ENCODE measurements around the gene ENDOU.

The ENDOU gene

GRCh38 chr12:47717443-47718193 lies 7.7 kb downstream of the ENDOU start:
- DNase-seq: peak; percentile 37

DNA sequence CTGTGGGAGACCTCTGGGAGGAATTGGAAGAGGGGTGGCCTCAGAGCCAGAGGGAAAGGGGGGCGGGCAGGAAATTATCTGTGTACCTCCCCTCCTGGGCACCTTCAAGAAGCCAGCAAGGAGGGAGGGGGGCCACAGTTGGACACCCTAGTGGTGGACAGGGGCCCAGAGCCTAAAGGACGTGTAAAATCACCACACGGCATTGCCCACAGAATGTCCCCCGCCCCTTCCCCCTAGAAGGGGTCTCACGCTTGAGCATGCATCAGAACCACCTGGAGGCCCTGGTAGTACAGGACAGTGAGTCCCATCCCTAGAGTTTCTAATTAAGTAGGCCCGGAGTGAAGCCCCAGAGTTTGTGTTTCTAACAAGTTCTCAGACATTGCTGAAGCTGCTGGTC lies 8.2 kb downstream of the ENDOU start:
- no peak for DNase-seq

DNA sequence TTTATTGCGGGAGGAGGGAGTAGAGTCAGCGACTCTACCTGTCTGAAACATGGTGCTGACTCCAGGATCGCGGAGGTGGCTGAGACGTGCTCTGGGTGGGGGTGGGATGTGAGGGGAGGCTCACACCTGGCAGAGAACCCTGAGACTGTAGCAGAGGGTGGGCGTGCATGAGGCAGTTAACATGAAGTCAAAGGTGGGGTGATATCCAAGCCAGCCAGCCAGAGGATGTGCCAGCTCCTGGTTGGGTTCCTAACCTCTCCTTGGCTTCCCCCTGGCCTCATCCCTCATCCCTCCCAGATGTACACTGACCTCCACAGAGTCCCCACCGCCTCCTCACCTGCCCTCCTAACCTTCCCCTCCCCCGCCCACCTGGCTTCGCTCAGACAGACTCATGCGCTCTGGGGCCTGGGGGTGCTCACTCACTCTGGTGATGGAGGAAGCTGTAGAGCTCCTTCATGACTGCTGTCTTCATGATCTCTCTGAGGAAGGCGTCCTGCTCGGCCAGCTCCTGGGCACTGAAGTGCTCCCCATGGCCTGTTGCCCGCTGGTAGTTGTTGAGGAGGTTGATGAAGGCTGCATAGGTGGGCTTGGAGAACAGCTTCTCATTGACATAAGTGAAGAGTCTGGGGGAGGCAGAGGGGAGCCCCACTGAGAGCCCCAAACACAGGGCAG lies 9.3 kb downstream of the ENDOU start:
- DNase-seq: no peak

- peak; percentile 37 for DNase-seq
These were observed 9.9 kb downstream of the ENDOU start for GRCh38 chr12:47715393-47715876.

GRCh38 chr12:47714826-47715386 lies 10.4 kb downstream of the ENDOU start:
- DNase-seq: no peak

- no peak for DNase-seq
These were observed 13.1 kb downstream of the ENDOU start for GRCh38 chr12:47712171-47712570.

DNA sequence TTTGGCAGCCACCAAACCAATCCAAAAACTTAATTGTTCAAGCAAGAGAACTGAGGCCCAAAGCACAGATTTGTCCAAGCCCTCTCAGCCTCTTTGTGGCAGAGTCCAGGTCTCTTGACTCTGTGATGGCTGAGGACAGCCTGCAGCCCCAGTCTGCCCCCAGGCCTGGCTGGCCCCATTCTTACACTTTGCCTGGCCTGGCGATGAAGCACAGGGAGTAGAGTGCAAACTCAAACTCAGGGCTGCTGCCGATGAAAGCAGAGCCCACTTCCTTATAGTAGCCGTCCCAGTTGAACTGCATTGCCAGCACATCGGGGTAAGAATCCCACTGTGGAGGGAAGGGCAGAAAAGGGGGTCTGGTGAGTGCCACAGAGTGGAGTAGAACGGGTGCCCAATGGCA lies 13.8 kb downstream of the ENDOU start:
- no peak for DNase-seq

DNA sequence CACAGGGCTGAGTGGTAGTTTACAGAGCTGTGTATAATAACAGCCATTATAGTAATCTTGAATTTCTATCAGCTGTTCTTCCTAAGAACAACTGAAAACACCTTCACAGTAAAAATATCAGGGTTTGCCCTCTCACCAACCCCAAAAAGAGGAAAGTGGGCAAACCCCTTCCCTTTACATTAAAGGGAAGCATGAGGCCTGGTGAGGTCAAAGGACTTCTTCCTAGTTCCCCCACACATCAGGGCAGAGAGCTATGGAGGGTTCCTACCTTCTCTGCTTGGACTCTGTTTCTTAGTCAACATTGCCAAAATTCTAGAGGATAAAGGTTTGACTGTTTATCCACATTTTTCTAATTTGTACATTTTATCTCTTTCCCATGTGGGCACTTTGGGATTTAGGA lies 15.0 kb downstream of the ENDOU start:
- DNase-seq: no peak

- no peak for DNase-seq
These were observed 15.6 kb downstream of the ENDOU start for GRCh38 chr12:47709671-47710070.

DNA sequence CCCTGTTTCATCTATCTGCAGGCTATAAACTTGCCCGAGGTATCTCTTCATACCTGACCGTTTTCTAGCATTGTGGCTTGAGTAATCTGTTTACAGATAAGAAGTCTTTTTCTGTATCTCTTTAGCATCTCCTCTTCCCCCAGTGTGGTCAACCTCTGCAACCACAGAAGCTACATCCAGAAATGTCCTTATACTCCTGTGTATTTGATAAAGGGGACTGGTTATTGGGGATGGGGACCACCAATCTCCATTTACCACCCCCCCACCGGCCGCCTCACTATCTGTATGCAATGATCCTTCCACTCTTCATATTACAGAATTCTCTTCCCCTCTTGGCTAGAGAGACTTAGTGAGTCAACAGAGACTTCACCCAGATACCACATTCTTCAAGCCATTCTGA lies 16.1 kb downstream of the ENDOU start:
- no peak for DNase-seq

- no peak for DNase-seq
These were observed 17.3 kb downstream of the ENDOU start for GRCh38 chr12:47707905-47708543.

GRCh38 chr12:47707355-47707754 lies 17.9 kb downstream of the ENDOU start:
- no peak for DNase-seq

- peak; percentile 77 for DNase-seq
These were observed 19.5 kb downstream of the ENDOU start, which contains the start of gene RPAP3 for GRCh38 chr12:47705566-47706425. Gene RPAP3 (minus strand): TSS chr12:47706030. CDS start chr12:47702840, 3,190 bp downstream.

- DNase-seq: no peak
These were observed 20.1 kb downstream of the ENDOU start for GRCh38 chr12:47705229-47705565.

- no peak for DNase-seq
These were observed 20.6 kb downstream of the ENDOU start for GRCh38 chr12:47704719-47705118.

DNA sequence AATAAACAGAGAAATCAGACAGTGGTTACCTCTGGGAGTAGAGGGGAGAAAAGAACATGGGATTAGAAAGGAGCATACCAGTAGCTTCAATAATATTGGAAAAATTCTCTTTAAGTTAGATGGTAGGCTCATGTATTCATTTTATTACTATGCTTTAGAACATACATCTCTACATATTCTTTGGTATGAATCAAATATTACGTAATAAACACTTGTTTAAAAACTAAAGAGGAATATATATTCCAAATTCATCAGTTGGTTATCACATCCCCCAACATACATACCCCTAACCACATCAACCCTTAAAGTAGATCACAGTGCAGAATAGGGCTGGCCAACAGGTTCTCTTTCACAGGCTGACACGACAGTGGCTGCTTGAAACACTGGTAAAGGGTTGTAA lies 25.0 kb downstream of the ENDOU start:
- DNase-seq: no peak

GRCh38 chr12:47698631-47699030 lies 26.7 kb downstream of the ENDOU start:
- DNase-seq: no peak

DNA sequence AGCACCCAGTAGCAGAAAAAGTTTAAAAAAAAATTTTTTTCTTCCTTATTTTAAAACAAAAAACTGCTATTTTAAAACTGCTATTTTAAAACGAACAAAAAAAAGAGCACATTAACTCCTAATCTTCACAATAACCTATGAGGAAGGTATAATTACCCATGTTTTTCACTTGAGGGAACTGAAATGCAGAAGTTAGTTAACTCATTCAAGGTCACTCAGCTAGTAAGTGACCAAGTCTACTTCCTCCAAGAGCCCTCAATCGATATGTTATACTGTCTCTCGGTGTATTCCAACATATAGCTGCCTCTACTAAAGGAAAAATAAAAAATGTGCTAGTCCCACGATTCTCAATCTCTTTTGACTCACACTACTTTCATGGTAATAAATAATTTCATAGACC lies 27.2 kb downstream of the ENDOU start:
- no peak for DNase-seq

DNA sequence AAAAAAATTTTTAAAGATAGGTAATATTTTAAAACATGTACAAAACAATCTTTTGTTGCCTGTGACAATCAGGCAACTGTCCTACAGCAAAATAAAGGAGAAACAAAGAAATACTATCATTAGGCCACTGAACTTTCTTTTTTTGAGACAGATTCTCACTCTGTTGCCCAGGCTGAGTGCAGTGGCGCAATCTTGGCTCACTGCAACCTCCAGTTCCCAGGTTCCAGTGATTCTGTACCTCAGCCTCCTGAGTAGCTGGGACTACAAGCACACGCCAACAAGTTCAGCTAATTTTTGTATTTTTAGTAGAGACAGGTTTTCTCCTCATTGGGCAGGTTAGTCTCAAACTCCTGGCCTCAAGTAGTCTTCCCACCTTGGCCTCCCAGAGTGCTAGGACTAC lies 36.1 kb downstream of the ENDOU start:
- DNase-seq: no peak

- DNase-seq: no peak
These were observed 37.7 kb downstream of the ENDOU start for GRCh38 chr12:47687636-47688035.

GRCh38 chr12:47686645-47687240 lies 38.5 kb downstream of the ENDOU start:
- peak; percentile 51 for DNase-seq

DNA sequence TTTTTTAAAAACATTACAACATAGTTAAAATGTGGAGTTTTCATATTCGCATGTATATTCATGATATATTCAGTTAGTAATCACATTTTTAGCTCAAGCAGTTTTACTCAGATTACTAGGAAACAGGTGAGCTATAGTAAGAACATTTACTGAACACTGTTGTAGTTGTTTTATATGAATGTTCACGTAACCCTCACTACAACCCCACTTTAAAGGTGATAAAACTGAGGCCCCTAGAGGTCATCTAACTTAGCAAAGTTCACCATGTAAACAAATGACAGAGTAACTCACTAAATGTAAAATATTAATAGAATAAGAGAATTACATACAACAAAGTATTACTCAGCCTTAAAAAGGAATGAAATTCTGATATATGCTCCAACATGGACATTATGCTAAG lies 45.5 kb downstream of the ENDOU start:
- DNase-seq: no peak

Measured in kidney glomerular epithelial cell (primary cell).